ENCODE results near the gene ASNSD1.

DNA sequence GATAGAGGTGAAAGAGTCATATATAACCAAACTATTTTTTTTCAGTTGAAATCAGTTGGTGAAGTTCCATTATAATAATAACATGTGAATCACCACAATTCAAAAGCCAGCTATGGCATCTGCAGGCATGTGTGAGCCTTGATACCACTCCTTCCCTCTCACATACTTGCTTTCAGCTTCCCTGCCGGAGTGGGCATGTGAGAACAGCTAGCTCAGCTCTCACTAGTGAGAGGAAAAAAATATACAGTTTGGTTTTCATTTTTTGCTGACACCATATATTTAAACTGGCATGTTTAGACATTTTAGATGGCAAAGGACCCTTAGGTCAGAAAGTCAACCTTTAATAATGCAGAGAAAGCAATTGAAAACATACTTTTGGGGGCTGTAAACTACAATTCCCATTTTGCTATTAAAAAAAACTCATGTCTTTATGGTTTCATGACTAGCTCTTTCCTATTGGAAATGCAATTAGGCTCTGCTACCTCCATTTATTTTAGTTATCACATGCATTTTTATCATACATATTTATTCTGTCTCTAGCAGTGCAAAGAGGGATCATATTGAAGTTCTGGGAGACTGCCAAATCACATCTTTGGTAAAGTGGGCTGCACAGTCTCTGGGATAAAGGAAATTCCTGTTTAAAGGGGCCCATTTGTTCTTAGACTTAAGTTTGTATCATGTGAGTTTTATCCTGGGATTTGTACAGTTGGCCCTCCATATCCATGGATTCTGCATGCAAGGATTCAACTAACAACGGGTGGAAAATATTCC, 47.4 kb upstream of the ASNSD1 start:
- TF ChIP-seq, protein P1, sequence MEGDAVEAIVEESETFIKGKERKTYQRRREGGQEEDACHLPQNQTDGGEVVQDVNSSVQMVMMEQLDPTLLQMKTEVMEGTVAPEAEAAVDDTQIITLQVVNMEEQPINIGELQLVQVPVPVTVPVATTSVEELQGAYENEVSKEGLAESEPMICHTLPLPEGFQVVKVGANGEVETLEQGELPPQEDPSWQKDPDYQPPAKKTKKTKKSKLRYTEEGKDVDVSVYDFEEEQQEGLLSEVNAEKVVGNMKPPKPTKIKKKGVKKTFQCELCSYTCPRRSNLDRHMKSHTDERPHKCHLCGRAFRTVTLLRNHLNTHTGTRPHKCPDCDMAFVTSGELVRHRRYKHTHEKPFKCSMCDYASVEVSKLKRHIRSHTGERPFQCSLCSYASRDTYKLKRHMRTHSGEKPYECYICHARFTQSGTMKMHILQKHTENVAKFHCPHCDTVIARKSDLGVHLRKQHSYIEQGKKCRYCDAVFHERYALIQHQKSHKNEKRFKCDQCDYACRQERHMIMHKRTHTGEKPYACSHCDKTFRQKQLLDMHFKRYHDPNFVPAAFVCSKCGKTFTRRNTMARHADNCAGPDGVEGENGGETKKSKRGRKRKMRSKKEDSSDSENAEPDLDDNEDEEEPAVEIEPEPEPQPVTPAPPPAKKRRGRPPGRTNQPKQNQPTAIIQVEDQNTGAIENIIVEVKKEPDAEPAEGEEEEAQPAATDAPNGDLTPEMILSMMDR (conservative IDR thresholded peaks at IDR 0.05 in 1 of 2, IDR thresholded peaks at IDR 0.05 in 1 of 2; ENCODE audit: extremely low read depth in 1 of 2, insufficient read depth in 1 of 2, low read depth in 1 of 2, low read length in 2 of 2): no peak
- TF ChIP-seq EZH2 (IDR thresholded peaks at IDR 0.05; ENCODE audit: borderline replicate concordance, low read length): no peak
